Eye (tissue), 1 donor: ENCODE data around the gene BCAP31.
"Not testable (repeated sequence)": the region's sequence is repeated elsewhere in the genome, so short reads cannot be mapped to it uniquely, and the experiment has no call there.

Experiments used
- DNase-seq: peaks from one replicate; pipeline ENCODE4 v3.0.0-alpha.2; 2015

Gene BCAP31

GRCh38 chrX:153692611-153693156 lies 31.5 kb downstream of the BCAP31 start:
- no peak for DNase-seq

GRCh38 chrX:153692003-153692402 lies 32.2 kb downstream of the BCAP31 start:
- DNase-seq = no peak

GRCh38 chrX:153691032-153691827 lies 33.0 kb downstream of the BCAP31 start:
- not testable (repeated sequence) for DNase-seq

- DNase-seq = no peak
These were observed 33.7 kb downstream of the BCAP31 start for GRCh38 chrX:153690466-153690865.

- DNase-seq = peak; percentile 35
These were observed 34.3 kb downstream of the BCAP31 start for GRCh38 chrX:153689654-153690465.

- peak; percentile 34 for DNase-seq
These were observed 35.1 kb downstream of the BCAP31 start for GRCh38 chrX:153688911-153689590.

GRCh38 chrX:153688506-153688905 lies 35.7 kb downstream of the BCAP31 start:
- no peak for DNase-seq

- no peak for DNase-seq
These were observed 36.1 kb downstream of the BCAP31 start for GRCh38 chrX:153688071-153688470.

- DNase-seq = peak; percentile 82
These were observed 36.8 kb downstream of the BCAP31 start, which contains the start of gene SLC6A8 for GRCh38 chrX:153687121-153688039. SLC6A8 (plus strand) TSS chrX:153687926; CDS start chrX:153688575, 649 bp downstream.

- peak; percentile 48 for DNase-seq
These were observed 37.5 kb downstream of the BCAP31 start for GRCh38 chrX:153686711-153687110.

GRCh38 chrX:153685751-153686696 lies 38.2 kb downstream of the BCAP31 start:
- DNase-seq = peak; percentile 37

GRCh38 chrX:153685156-153685536 lies 39.0 kb downstream of the BCAP31 start:
- no peak for DNase-seq

- peak; percentile 65 for DNase-seq
These were observed 39.6 kb downstream of the BCAP31 start for GRCh38 chrX:153684467-153685155.

- DNase-seq = not testable (repeated sequence)
These were observed 40.7 kb downstream of the BCAP31 start for GRCh38 chrX:153683486-153683885.

- no peak for DNase-seq
These were observed 43.0 kb downstream of the BCAP31 start for GRCh38 chrX:153681175-153681574.

- no peak for DNase-seq
These were observed 49.9 kb downstream of the BCAP31 start for GRCh38 chrX:153674219-153674851.

GRCh38 chrX:153673428-153674218 lies 50.6 kb downstream of the BCAP31 start, which contains the start of gene PNCK:
PNCK (minus strand) TSS chrX:153673813; CDS start chrX:153673076, 737 bp downstream.
- DNase-seq = no peak
